SK-N-SH (cell line): Measurements from ENCODE around the gene SCYL2. TPM values are rescaled to one million over a fixed set of nuclear protein-coding genes. Genes with fewer than 3 reads are reported as not detected.

ENCODE experiments used
- CTCF ChIA-PET: fragments of 300-600, 350-600 bp; formaldehyde crosslinking; extraction: SDS; loops from one replicate; lab custom pipeline; 2021; lab: Yijun Ruan, JAX
- POLR2A ChIA-PET: fragments of 350-600 bp; sonication (Branson Sonifier 250); formaldehyde crosslinking; extraction: SDS; loops from one replicate; lab custom pipeline; 2020; ENCODE audit warnings: antibody characterized with exemption, inconsistent platforms; lab: Yijun Ruan, JAX
- DNase-seq: peaks from one replicate; pipeline ENCODE4 v3.0.0; 2012
- H2AFZ ChIP-seq: fragments of 200-600 bp; sonication (generic); 2 replicates; pipeline ENCODE4 v1.8.1; 2016; ENCODE audit warnings: antibody characterized with exemption, mild to moderate bottlenecking, low read depth
- H3F3A ChIP-seq: fragments of 200-600 bp; sonication (generic); replicated peaks from 2 replicates; pipeline ENCODE3; 2016; ENCODE audit warnings: antibody characterized with exemption, mild to moderate bottlenecking; ENCODE audit not compliant: insufficient read depth
- H3K27ac ChIP-seq, 2 experiments: fragments of 200-500 bp in 1 of 2; fragments of 200-600 bp in 1 of 2; sonication (Bioruptor generic) in 1 of 2; sonication (generic), shearing (Covaris generic) in 1 of 2; 2 replicates each; pipeline versions ENCODE4 v1.5.1 to v1.6.1; 2014 to 2016; ENCODE audit warnings: low read depth in 2 of 2, inconsistent platforms in 1 of 2, low read length in 1 of 2, mild to moderate bottlenecking in 1 of 2, mixed read lengths in 1 of 2
- H3K27me3 ChIP-seq: fragments of 200-600 bp; sonication (generic), shearing (Covaris generic); 2 replicates; pipeline ENCODE4 v1.6.1; 2016; ENCODE audit warnings: mixed run types; ENCODE audit not compliant: insufficient read depth
- H3K36me3 ChIP-seq, 2 experiments: fragments of 200-500 bp in 1 of 2; fragments of 200-600 bp in 1 of 2; sonication (Bioruptor generic) in 1 of 2; sonication (generic) in 1 of 2; replicated peaks in 1 of 2; 2 replicates each; pipeline versions ENCODE3 to v1.5.1; 2014 to 2016; ENCODE audit warnings: low read length in 1 of 2, mild to moderate bottlenecking in 1 of 2; ENCODE audit not compliant: insufficient read depth in 2 of 2, control insufficient read depth in 1 of 2
- H3K4me1 ChIP-seq, 2 experiments: fragments of 200-500 bp in 1 of 2; fragments of 200-600 bp in 1 of 2; sonication (Bioruptor generic) in 1 of 2; sonication (generic), shearing (Covaris generic) in 1 of 2; 2 replicates each; pipeline versions ENCODE4 v1.5.1 to v1.6.1; 2014 to 2016; ENCODE audit warnings: low read depth in 1 of 2, low read length in 1 of 2, mixed run types in 1 of 2; ENCODE audit not compliant: insufficient read depth in 2 of 2, control insufficient read depth in 1 of 2
- H3K4me2 ChIP-seq: fragments of 200-600 bp; sonication (generic), shearing (Covaris generic); 2 replicates; pipeline ENCODE4 v1.6.1; 2017; ENCODE audit warnings: mixed run types
- H3K4me3 ChIP-seq, 2 experiments: fragments of 200-500 bp in 1 of 2; fragments of 200-600 bp in 1 of 2; sonication (Bioruptor generic) in 1 of 2; sonication (generic), shearing (Covaris generic) in 1 of 2; 2 replicates each; pipeline versions ENCODE4 v1.5.1 to v1.8.1; 2014 to 2016; ENCODE audit warnings: low read depth in 2 of 2, inconsistent platforms in 1 of 2, low read length in 1 of 2, mild to moderate bottlenecking in 1 of 2, mixed read lengths in 1 of 2, moderate library complexity in 1 of 2
- H3K79me2 ChIP-seq: fragments of 200-600 bp; sonication (generic); 2 replicates; pipeline ENCODE4 v1.8.1; 2017; ENCODE audit warnings: mild to moderate bottlenecking; ENCODE audit not compliant: insufficient read depth
- H3K9ac ChIP-seq: fragments of 200-600 bp; sonication (generic); 2 replicates; pipeline ENCODE4 v1.6.1; 2017; ENCODE audit warnings: mixed run types
- H3K9me2 ChIP-seq: fragments of 200-600 bp; sonication (generic); 2 replicates; pipeline ENCODE4 v1.6.1; 2017; ENCODE audit warnings: mixed run types
- H3K9me3 ChIP-seq: fragments of 200-600 bp; sonication (generic); 2 replicates; pipeline ENCODE4 v1.6.1; 2017; ENCODE audit warnings: mixed run types, mild to moderate bottlenecking, moderate library complexity
- H4K20me1 ChIP-seq: fragments of 200-600 bp; sonication (generic); 2 replicates; pipeline ENCODE4 v1.6.1; 2017; ENCODE audit warnings: mild to moderate bottlenecking, mixed run types; ENCODE audit not compliant: insufficient read depth
- CHD2 ChIP-seq: fragments of 150-350 bp; IDR thresholded peaks from 2 replicates; pipeline ENCODE4 v1.6.1; 2018; ENCODE audit warnings: low read length; ENCODE audit not compliant: partially characterized antibody
- ELF1 ChIP-seq: IDR thresholded peaks from 2 replicates; pipeline ENCODE4 v1.4.0; 2012
- FOXJ3 ChIP-seq: sonication (generic); formaldehyde crosslinking; IDR thresholded peaks from 2 replicates; pipeline ENCODE4 v1.5.1; 2020; ENCODE audit warnings: mild to moderate bottlenecking, missing genetic modification reagents
- FOXM1 ChIP-seq: IDR thresholded peaks from 2 replicates; pipeline ENCODE4 v1.4.0; 2012; ENCODE audit warnings: low read depth, mild to moderate bottlenecking
- GABPA ChIP-seq: IDR thresholded peaks from 2 replicates; pipeline ENCODE4 v1.4.0; 2012; ENCODE audit warnings: low read depth, mild to moderate bottlenecking
- IRF3 ChIP-seq: fragments of 150-350 bp; IDR thresholded peaks from 2 replicates; pipeline ENCODE4 v1.6.1; 2016; ENCODE audit warnings: mild to moderate bottlenecking, low read depth, low read length
- MEF2A ChIP-seq: IDR thresholded peaks from 2 replicates; pipeline ENCODE4 v1.4.0; 2012; ENCODE audit warnings: low read depth, borderline replicate concordance
- MXI1 ChIP-seq: IDR thresholded peaks from 2 replicates; pipeline ENCODE4 v1.6.1; 2012; ENCODE audit warnings: mild to moderate bottlenecking, low read depth, low read length, improper control_type of control experiment
- NRF1 ChIP-seq: IDR thresholded peaks from 2 replicates; pipeline ENCODE4 v1.6.1; 2012; ENCODE audit warnings: low read depth, mild to moderate bottlenecking, low read length
- SIN3A ChIP-seq: IDR thresholded peaks from 2 replicates; pipeline ENCODE4 v1.6.1; 2012; ENCODE audit warnings: low read depth, mild to moderate bottlenecking, low read length, moderate library complexity, borderline replicate concordance
- TAF1 ChIP-seq: IDR thresholded peaks from 2 replicates; pipeline ENCODE4 v1.6.1; 2012; ENCODE audit warnings: low read depth, mild to moderate bottlenecking, low read length, moderate library complexity, borderline replicate concordance
- USF1 ChIP-seq: IDR thresholded peaks from 2 replicates; pipeline ENCODE4 v1.4.0; 2012; ENCODE audit warnings: low read depth, borderline replicate concordance
- WGBS: methylation state at CpG from one replicate; pipeline ENCODE4 v1.1.6; 2017; ENCODE audit warnings: low lambda C conversion rate; 5-methylcytosine and 5-hydroxymethylcytosine counted together
- polyA plus RNA-seq, 3 experiments: library from polyadenylated mRNA; depleted of rRNA; stranded (reverse); fragments of >200 nt; gene quantifications; 2 replicates each; pipeline ENCODE4 v1.2.3, GENCODE V29; 2012

SCYL2 gene
- polyA plus RNA-seq, 1 of the 3 experiments (the other 2 are of a cell fraction) = 7.5 TPM

- no peaks in the 10 kb centered on the region for H3K27me3 ChIP-seq
These were observed 6.8 kb downstream of the SCYL2 start for GRCh38 chr12:100273782-100274181.

GRCh38 chr12:100274291-100274690 is 7.3 kb downstream of the SCYL2 start:
- WGBS = 98% methylated on average over 2 of the region's 2 CpGs
- CTCF ChIA-PET = interaction anchor here (1.7 kb wide), 1 partner anchor 40 kb away, joined by 5 read pairs; no protein-coding TSS in a partner anchor

More at GRCh38 chr12:100273782-100274181, 6.8 kb downstream of the SCYL2 start:
- ChIA-PET CTCF (interaction anchor here (1.7 kb wide), 1 partner anchor 39 kb away, joined by 5 read pairs; no protein-coding TSS in a partner anchor), POLR2A (no interaction called here)
- peaks cover 2 to 16% of the 10 kb centered on the region in 2 experiments for H3K36me3 ChIP-seq
- DNase-seq = no peak
- H3K4me2 ChIP-seq = no peak overlapping the region
- H4K20me1 ChIP-seq = peaks cover 48% of the 10 kb centered on the region
- H3K4me1 ChIP-seq = peaks cover 5 to 7% of the 10 kb centered on the region in 2 experiments; a peak in 3 of 4 replicates
- WGBS = 86% methylated on average over 4 of the region's 4 CpGs
- H3K9me3 ChIP-seq = no peaks in the 10 kb centered on the region
- H3K79me2 ChIP-seq = peaks cover 100% of the 10 kb centered on the region
- no peak overlapping the region for H3K27ac ChIP-seq
- H3F3A ChIP-seq = no peaks in the 10 kb centered on the region
- no peak overlapping the region for H3K9ac ChIP-seq
- H3K9me2 ChIP-seq = no peaks in the 10 kb centered on the region
- no peak overlapping the region for H2AFZ ChIP-seq
- no peak overlapping the region for H3K4me3 ChIP-seq
- TF ChIP-seq IRF3 = no peak
- no peak for TF ChIP-seq MEF2A
- no peak for TF ChIP-seq NRF1
- no peak for TF ChIP-seq FOXM1
- no peak for TF ChIP-seq SIN3A
- no peak for TF ChIP-seq GABPA
- TF ChIP-seq TAF1 = no peak
- TF ChIP-seq ELF1 = no peak
- TF ChIP-seq MXI1 = no peak
- TF ChIP-seq CHD2 = no peak

More at GRCh38 chr12:100274291-100274690, 7.3 kb downstream of the SCYL2 start:
- no peaks in the 10 kb centered on the region for H3F3A ChIP-seq
- POLR2A ChIA-PET = no interaction called here
- H4K20me1 ChIP-seq = peaks cover 48% of the 10 kb centered on the region
- H3K9me3 ChIP-seq = no peaks in the 10 kb centered on the region
- H3K9ac ChIP-seq = no peak overlapping the region
- H3K27ac ChIP-seq = no peak overlapping the region
- DNase-seq = no peak
- H3K79me2 ChIP-seq = peaks cover 100% of the 10 kb centered on the region
- peaks cover 2 to 16% of the 10 kb centered on the region in 2 experiments for H3K36me3 ChIP-seq
- H3K27me3 ChIP-seq = no peaks in the 10 kb centered on the region
- H3K9me2 ChIP-seq = no peaks in the 10 kb centered on the region
- no peak overlapping the region for H3K4me3 ChIP-seq
- TF ChIP-seq FOXJ3 (CRISPR knock-in tag) = no peak
- TF ChIP-seq USF1 = no peak
- H3K4me2 ChIP-seq = no peak overlapping the region
- H3K4me1 ChIP-seq = peaks cover 2 to 5% of the 10 kb centered on the region in 2 experiments; a peak in 3 of 4 replicates
- no peak overlapping the region for H2AFZ ChIP-seq
